ENCODE results near the gene OST4.

The OST4 gene

GRCh38 chr2:27081984-27082772 lies 10.7 kb upstream of the OST4 start:
- no peaks in the 10 kb centered on the region for H3K9me3 ChIP-seq (ENCODE audit: control insufficient read depth, low read length)
- no peak overlapping the region for H3K9ac ChIP-seq
- H3K79me2 ChIP-seq, result no peaks in the 10 kb centered on the region
- H3K4me1 ChIP-seq, result peaks cover 14% of the 10 kb centered on the region
- no peaks in the 10 kb centered on the region for H3K36me3 ChIP-seq (ENCODE audit: control insufficient read depth, insufficient read depth, low read length)
- no peak for TF ChIP-seq CTCF (IDR thresholded peaks at IDR 0.05)
- H3K4me3 ChIP-seq (ENCODE audit: low read depth, low read length), result no peak overlapping the region
- no peaks in the 10 kb centered on the region for H3K27me3 ChIP-seq (ENCODE audit: control insufficient read depth, insufficient read depth, low read length)
- no peak overlapping the region for H3K4me2 ChIP-seq (ENCODE audit: low read length)
- peak overlapping the region; percentile 64 for H3K27ac ChIP-seq
- peak overlapping the region; percentile 65 for H2AFZ ChIP-seq

GRCh38 chr2:27080603-27080936 lies 9.1 kb upstream of the OST4 start:
- no peak overlapping the region for H3K4me3 ChIP-seq (ENCODE audit: low read depth, low read length)
- no peaks in the 10 kb centered on the region for H3K27me3 ChIP-seq (ENCODE audit: control insufficient read depth, insufficient read depth, low read length)
- H3K9me3 ChIP-seq (ENCODE audit: control insufficient read depth, low read length), result no peaks in the 10 kb centered on the region
- no peak overlapping the region for H3K4me2 ChIP-seq (ENCODE audit: low read length)
- H3K4me1 ChIP-seq, result peaks cover 12% of the 10 kb centered on the region
- H3K36me3 ChIP-seq (ENCODE audit: control insufficient read depth, insufficient read depth, low read length), result no peaks in the 10 kb centered on the region
- no peak for TF ChIP-seq CTCF (IDR thresholded peaks at IDR 0.05)
- H2AFZ ChIP-seq, result peak overlapping the region; percentile 65
- H3K79me2 ChIP-seq, result no peaks in the 10 kb centered on the region
- no peak overlapping the region for H3K9ac ChIP-seq
- no peak overlapping the region for H3K27ac ChIP-seq

- TF ChIP-seq CTCF (IDR thresholded peaks at IDR 0.05), result no peak
- Histone ChIP-seq H3K9ac (no peak overlapping the region), H3K79me2 (no peaks in the 10 kb centered on the region), H3K27me3 (ENCODE audit: control insufficient read depth, insufficient read depth, low read length) (no peaks in the 10 kb centered on the region), H3K4me2 (ENCODE audit: low read length) (no peak overlapping the region), H3K4me1 (peaks cover 7% of the 10 kb centered on the region), H3K9me3 (ENCODE audit: control insufficient read depth, low read length) (no peaks in the 10 kb centered on the region), H2AFZ (no peak overlapping the region), H3K4me3 (ENCODE audit: low read depth, low read length) (no peak overlapping the region), H3K27ac (no peak overlapping the region), H3K36me3 (ENCODE audit: control insufficient read depth, insufficient read depth, low read length) (no peaks in the 10 kb centered on the region)
Measured at GRCh38 chr2:27080140-27080469, 8.7 kb upstream of the OST4 start.

GRCh38 chr2:27079233-27080139 lies 8.0 kb upstream of the OST4 start:
- Histone ChIP-seq H2AFZ (no peak overlapping the region), H3K79me2 (no peaks in the 10 kb centered on the region), H3K9me3 (ENCODE audit: control insufficient read depth, low read length) (no peaks in the 10 kb centered on the region), H3K36me3 (ENCODE audit: control insufficient read depth, insufficient read depth, low read length) (no peaks in the 10 kb centered on the region), H3K27me3 (ENCODE audit: control insufficient read depth, insufficient read depth, low read length) (no peaks in the 10 kb centered on the region), H3K27ac (no peak overlapping the region), H3K4me2 (ENCODE audit: low read length) (no peak overlapping the region), H3K4me3 (ENCODE audit: low read depth, low read length) (no peak overlapping the region), H3K9ac (no peak overlapping the region), H3K4me1 (peaks cover 5% of the 10 kb centered on the region)
- no peak for TF ChIP-seq CTCF (IDR thresholded peaks at IDR 0.05)
